Karpas-422 (cell line): ENCODE results near the gene GNAQ. TPM values are rescaled to one million over a fixed set of nuclear protein-coding genes. Genes with fewer than 3 reads are reported as not detected.
"Not testable (repeated sequence)": the region's sequence is repeated elsewhere in the genome, so short reads cannot be mapped to it uniquely, and the experiment has no call there.

ENCODE experiments used
- DNase-seq: peaks from one replicate; pipeline ENCODE4 v3.0.0-alpha.2; 2015
- H2AFZ ChIP-seq: fragments of 200-600 bp; sonication (generic); 2 replicates; pipeline ENCODE4 v1.6.1; 2014; ENCODE audit warnings: antibody characterized with exemption, low read length, mixed read lengths
- H3K27ac ChIP-seq: fragments of 200-600 bp; sonication (generic); 2 replicates; pipeline ENCODE4 v1.5.1; 2014; ENCODE audit warnings: mild to moderate bottlenecking, low read length, moderate library complexity
- H3K27me3 ChIP-seq: fragments of 200-600 bp; sonication (generic); 2 replicates; pipeline ENCODE4 v1.6.1; 2014; ENCODE audit warnings: low read length, mixed read lengths
- H3K36me3 ChIP-seq: fragments of 200-600 bp; sonication (generic); 2 replicates; pipeline ENCODE4 v1.6.1; 2014; ENCODE audit warnings: low read length, mixed read lengths; ENCODE audit not compliant: insufficient read depth
- H3K4me1 ChIP-seq: fragments of 200-600 bp; sonication (generic); 2 replicates; pipeline ENCODE4 v1.6.1; 2014; ENCODE audit warnings: mild to moderate bottlenecking, low read length, mixed read lengths
- H3K4me2 ChIP-seq: fragments of 200-600 bp; sonication (generic); 2 replicates; pipeline ENCODE4 v1.6.1; 2014; ENCODE audit warnings: low read length, low read depth, mild to moderate bottlenecking; ENCODE audit not compliant: poor library complexity, severe bottlenecking
- H3K4me3 ChIP-seq: fragments of 200-600 bp; sonication (generic); 2 replicates; pipeline ENCODE4 v1.5.1; 2014; ENCODE audit warnings: mild to moderate bottlenecking, antibody characterized with exemption, low read length, mixed read lengths
- H3K79me2 ChIP-seq: fragments of 200-600 bp; sonication (generic); 2 replicates; pipeline ENCODE4 v1.6.1; 2014; ENCODE audit warnings: mild to moderate bottlenecking, low read length, mixed read lengths
- H3K9ac ChIP-seq: fragments of 200-600 bp; sonication (generic); 2 replicates; pipeline ENCODE4 v1.6.0; 2014; ENCODE audit warnings: low read length
- H3K9me2 ChIP-seq: fragments of 200-600 bp; sonication (generic), shearing (Covaris generic); replicated peaks from 2 replicates; pipeline ENCODE4 v1.6.0; 2014; ENCODE audit warnings: mild to moderate bottlenecking, low read length, moderate library complexity; ENCODE audit not compliant: insufficient read depth
- H3K9me3 ChIP-seq: fragments of 300-700, 200-600 bp; sonication (generic); 2 replicates; pipeline ENCODE4 v1.6.1; 2014; ENCODE audit warnings: low read length, mixed read lengths
- H4K20me1 ChIP-seq: fragments of 200-600 bp; sonication (generic); 2 replicates; pipeline ENCODE4 v1.6.1; 2014; ENCODE audit warnings: mild to moderate bottlenecking, antibody characterized with exemption, low read length, low read depth; ENCODE audit not compliant: insufficient read depth
- total RNA-seq: library from RNA; depleted of rRNA; stranded (reverse); fragments of >200 nt; shearing (Covaris generic); gene quantifications from 2 replicates; pipeline ENCODE4 v1.2.3, GENCODE V29; 2014; ENCODE audit warnings: low replicate concordance

GNAQ gene
- total RNA-seq, 1 experiment from 2014 or later: not detected

GRCh38 chr9:77765781-77766259 is 265.8 kb downstream of the GNAQ start:
- no peaks in the 10 kb centered on the region for H3K9me3 ChIP-seq
- H3K4me3 ChIP-seq: no peak overlapping the region
- no peaks in the 10 kb centered on the region for H3K9me2 ChIP-seq
- no peaks in the 10 kb centered on the region for H3K36me3 ChIP-seq
- no peak overlapping the region for H2AFZ ChIP-seq
- no peaks in the 10 kb centered on the region for H3K27me3 ChIP-seq
- no peaks in the 10 kb centered on the region for H3K4me1 ChIP-seq
- no peak for DNase-seq
- no peaks in the 10 kb centered on the region for H3K79me2 ChIP-seq
- H3K9ac ChIP-seq: no peak overlapping the region
- no peak overlapping the region for H3K27ac ChIP-seq
- H4K20me1 ChIP-seq: no peaks in the 10 kb centered on the region
- no peak overlapping the region for H3K4me2 ChIP-seq

GRCh38 chr9:77764894-77765780 is 266.5 kb downstream of the GNAQ start:
- Histone ChIP-seq H3K4me2 (no peak overlapping the region), H3K9me2 (no peaks in the 10 kb centered on the region), H3K27ac (no peak overlapping the region), H3K36me3 (no peaks in the 10 kb centered on the region), H3K4me1 (no peaks in the 10 kb centered on the region), H3K27me3 (no peaks in the 10 kb centered on the region), H3K9ac (no peak overlapping the region), H4K20me1 (no peaks in the 10 kb centered on the region), H3K79me2 (no peaks in the 10 kb centered on the region), H2AFZ (no peak overlapping the region), H3K9me3 (no peaks in the 10 kb centered on the region), H3K4me3 (no peak overlapping the region)
- peak; percentile 74 for DNase-seq

GRCh38 chr9:77763566-77763965 is 268.0 kb downstream of the GNAQ start:
- H3K9me2 ChIP-seq: no peaks in the 10 kb centered on the region
- H3K27me3 ChIP-seq: no peaks in the 10 kb centered on the region
- H3K36me3 ChIP-seq: no peaks in the 10 kb centered on the region
- no peak overlapping the region for H3K4me3 ChIP-seq
- H3K9ac ChIP-seq: no peak overlapping the region
- no peak overlapping the region for H3K27ac ChIP-seq
- no peaks in the 10 kb centered on the region for H4K20me1 ChIP-seq
- no peak overlapping the region for H2AFZ ChIP-seq
- no peaks in the 10 kb centered on the region for H3K79me2 ChIP-seq
- no peaks in the 10 kb centered on the region for H3K9me3 ChIP-seq
- H3K4me1 ChIP-seq: no peaks in the 10 kb centered on the region
- H3K4me2 ChIP-seq: no peak overlapping the region
- no peak for DNase-seq

- H4K20me1 ChIP-seq, H3K9me3 ChIP-seq, H3K4me1 ChIP-seq, H2AFZ ChIP-seq, H3K36me3 ChIP-seq, H3K4me2 ChIP-seq, H3K79me2 ChIP-seq, H3K4me3 ChIP-seq, H3K27me3 ChIP-seq, H3K9ac ChIP-seq, H3K27ac ChIP-seq, DNase-seq, H3K9me2 ChIP-seq: not testable (repeated sequence)
Observed at GRCh38 chr9:77760919-77761318, 270.7 kb downstream of the GNAQ start.

GRCh38 chr9:77759391-77759790 is 272.2 kb downstream of the GNAQ start:
- H3K4me3 ChIP-seq: no peak overlapping the region
- no peaks in the 10 kb centered on the region for H3K79me2 ChIP-seq
- no peaks in the 10 kb centered on the region for H3K36me3 ChIP-seq
- H3K27ac ChIP-seq: no peak overlapping the region
- no peaks in the 10 kb centered on the region for H3K9me3 ChIP-seq
- no peaks in the 10 kb centered on the region for H3K27me3 ChIP-seq
- H3K9me2 ChIP-seq: no peaks in the 10 kb centered on the region
- no peak for DNase-seq
- H4K20me1 ChIP-seq: no peaks in the 10 kb centered on the region
- H3K4me1 ChIP-seq: peaks cover 3% of the 10 kb centered on the region; the same call in 1 of the 2 replicates
- no peak overlapping the region for H2AFZ ChIP-seq
- H3K9ac ChIP-seq: no peak overlapping the region
- no peak overlapping the region for H3K4me2 ChIP-seq

GRCh38 chr9:77756449-77756848 is 275.2 kb downstream of the GNAQ start:
- Histone ChIP-seq H3K27me3 (no peaks in the 10 kb centered on the region), H3K4me1 (peaks cover 3% of the 10 kb centered on the region; the same call in 1 of the 2 replicates), H3K9me3 (no peaks in the 10 kb centered on the region), H3K79me2 (no peaks in the 10 kb centered on the region), H3K36me3 (no peaks in the 10 kb centered on the region), H3K9ac (no peak overlapping the region), H2AFZ (no peak overlapping the region), H3K27ac (no peak overlapping the region), H3K9me2 (no peaks in the 10 kb centered on the region), H3K4me3 (no peak overlapping the region), H3K4me2 (no peak overlapping the region), H4K20me1 (no peaks in the 10 kb centered on the region)
- peak; percentile 79 for DNase-seq

GRCh38 chr9:77753180-77753579 is 278.4 kb downstream of the GNAQ start:
- H2AFZ ChIP-seq: no peak overlapping the region
- no peaks in the 10 kb centered on the region for H4K20me1 ChIP-seq
- no peaks in the 10 kb centered on the region for H3K9me2 ChIP-seq
- H3K4me1 ChIP-seq: peaks cover 16% of the 10 kb centered on the region
- no peak overlapping the region for H3K4me2 ChIP-seq
- no peak overlapping the region for H3K27ac ChIP-seq
- no peaks in the 10 kb centered on the region for H3K79me2 ChIP-seq
- H3K9me3 ChIP-seq: no peaks in the 10 kb centered on the region
- no peak overlapping the region for H3K4me3 ChIP-seq
- H3K9ac ChIP-seq: no peak overlapping the region
- no peak for DNase-seq
- no peaks in the 10 kb centered on the region for H3K27me3 ChIP-seq
- no peaks in the 10 kb centered on the region for H3K36me3 ChIP-seq

GRCh38 chr9:77752554-77752953 is 279.1 kb downstream of the GNAQ start:
- Histone ChIP-seq H3K4me1 (peaks cover 13% of the 10 kb centered on the region), H3K27ac (no peak overlapping the region), H4K20me1 (no peaks in the 10 kb centered on the region), H3K9me2 (no peaks in the 10 kb centered on the region), H3K9me3 (no peaks in the 10 kb centered on the region), H3K9ac (no peak overlapping the region), H3K4me2 (no peak overlapping the region), H2AFZ (no peak overlapping the region), H3K79me2 (no peaks in the 10 kb centered on the region), H3K27me3 (no peaks in the 10 kb centered on the region), H3K4me3 (no peak overlapping the region), H3K36me3 (no peaks in the 10 kb centered on the region)
- DNase-seq: no peak
